Effector memory CD4-positive, alpha-beta T cell (primary cell): ENCODE data around the gene ISOC1.

ENCODE experiments used
- DNase-seq, 3 donors: peaks; one replicate each; pipeline ENCODE4 v3.0.0-alpha.2; 2020
- H3K27ac ChIP-seq: 2 replicates; pipeline ENCODE4 v1.7.0; 2013; ENCODE audit warnings: mild to moderate bottlenecking, low read length, moderate library complexity; ENCODE audit not compliant: insufficient read depth, poor library complexity, severe bottlenecking
- H3K27me3 ChIP-seq: replicated peaks from 2 replicates; pipeline ENCODE4 v1.7.0; 2013; ENCODE audit warnings: mild to moderate bottlenecking, low read length; ENCODE audit not compliant: insufficient read depth, control insufficient read depth, poor library complexity, severe bottlenecking
- H3K36me3 ChIP-seq: 2 replicates; pipeline ENCODE4 v1.7.0; 2013; ENCODE audit warnings: mild to moderate bottlenecking, low read length, moderate library complexity; ENCODE audit not compliant: control insufficient read depth, insufficient read depth
- H3K4me1 ChIP-seq: 2 replicates; pipeline ENCODE4 v1.7.0; 2013; ENCODE audit warnings: low read length, mild to moderate bottlenecking; ENCODE audit not compliant: control insufficient read depth, insufficient read depth, poor library complexity, severe bottlenecking
- H3K4me3 ChIP-seq: 2 replicates; pipeline ENCODE4 v1.7.0; 2013; ENCODE audit warnings: low read length, low read depth, mild to moderate bottlenecking; ENCODE audit not compliant: insufficient read depth, poor library complexity, severe bottlenecking
- H3K9me3 ChIP-seq: 2 replicates; pipeline ENCODE4 v1.7.0; 2013; ENCODE audit warnings: mild to moderate bottlenecking, low read length, moderate library complexity; ENCODE audit not compliant: control insufficient read depth

Gene ISOC1

DNA sequence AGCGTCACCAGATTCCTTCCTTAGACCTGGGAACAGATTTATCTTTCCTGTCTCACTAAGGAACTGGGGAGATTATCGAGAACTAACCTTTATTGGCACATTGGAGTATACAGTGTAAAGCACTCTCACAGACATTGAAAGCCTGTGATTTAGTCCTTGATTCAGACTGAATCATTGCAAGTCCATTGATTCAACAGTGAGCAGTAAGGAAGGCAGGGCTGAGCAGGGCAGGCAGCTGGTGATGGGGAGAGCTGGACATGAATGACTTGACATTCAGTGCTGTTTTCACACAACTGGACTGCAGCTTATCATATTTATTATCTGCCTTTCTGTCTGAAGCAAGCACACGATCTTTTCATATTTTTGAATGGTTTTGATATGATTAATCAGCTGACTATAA, 16.2 kb downstream of the ISOC1 start:
- no peak for DNase-seq
- Histone ChIP-seq H3K4me3 (no peak overlapping the region), H3K4me1 (no peaks in the 10 kb centered on the region), H3K27ac (no peak overlapping the region), H3K36me3 (peaks cover 6% of the 10 kb centered on the region), H3K9me3 (no peaks in the 10 kb centered on the region), H3K27me3 (no peaks in the 10 kb centered on the region)

DNA sequence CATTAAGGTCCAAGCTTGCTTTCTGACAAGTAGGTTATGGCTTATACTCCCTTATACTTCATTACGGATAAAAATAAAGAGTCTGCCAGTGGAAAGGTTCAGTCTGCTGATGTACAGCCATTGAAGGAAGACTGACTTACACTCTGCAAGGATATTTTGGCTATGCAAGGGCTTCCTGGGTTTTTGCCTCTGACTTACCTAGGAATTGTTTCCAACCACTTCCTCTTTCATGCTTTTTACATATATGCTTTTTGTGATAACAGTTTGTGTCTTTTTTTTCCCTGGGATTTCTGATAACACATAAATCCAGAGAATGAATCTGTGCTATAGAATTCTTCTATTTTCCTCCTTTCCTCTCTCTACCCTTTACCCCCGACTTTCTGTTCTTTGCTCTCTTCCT, 16.8 kb downstream of the ISOC1 start:
- DNase-seq = no peak
- no peaks in the 10 kb centered on the region for H3K27me3 ChIP-seq
- no peak overlapping the region for H3K4me3 ChIP-seq
- H3K4me1 ChIP-seq = no peaks in the 10 kb centered on the region
- H3K27ac ChIP-seq = no peak overlapping the region
- H3K36me3 ChIP-seq = peaks cover 6% of the 10 kb centered on the region
- no peaks in the 10 kb centered on the region for H3K9me3 ChIP-seq

DNA sequence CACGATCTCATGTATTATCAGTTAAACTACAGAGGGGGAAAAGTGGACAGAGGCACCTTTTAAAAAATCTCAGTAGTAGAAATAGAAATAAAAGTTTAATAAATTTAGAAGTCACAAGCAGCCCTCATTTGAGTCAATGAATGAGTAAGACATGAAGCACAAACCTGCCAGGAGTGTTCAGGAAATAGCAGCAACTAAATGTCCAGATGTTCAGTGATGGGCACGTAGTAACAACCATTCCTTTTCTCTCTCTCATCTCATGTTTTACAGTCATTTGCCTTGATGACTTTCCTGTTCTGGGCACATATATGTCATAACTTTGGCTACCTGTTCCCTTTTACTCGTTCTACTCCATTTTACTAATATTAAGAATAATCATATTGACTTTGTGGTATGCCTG, 17.7 kb downstream of the ISOC1 start:
- no peak overlapping the region for H3K27ac ChIP-seq
- H3K9me3 ChIP-seq = no peaks in the 10 kb centered on the region

DNA sequence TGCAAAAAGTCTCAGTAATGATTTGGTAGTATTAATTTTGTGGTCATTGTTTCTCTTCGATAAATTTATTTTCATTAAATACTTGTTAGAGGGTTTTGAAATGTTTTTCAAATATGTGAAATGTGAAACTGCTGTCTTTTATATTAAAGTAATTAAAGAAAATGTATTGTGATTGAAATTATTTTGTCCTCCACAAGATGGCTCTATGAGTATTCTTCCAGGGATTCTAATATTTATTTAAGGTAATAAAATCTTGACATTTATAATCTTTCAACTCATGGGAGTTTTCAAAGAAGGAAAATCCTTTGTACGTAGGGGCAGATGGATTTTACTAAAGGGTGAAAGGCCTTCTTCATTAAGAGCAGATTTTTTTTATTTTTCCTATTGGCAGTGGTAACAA, 19.3 kb downstream of the ISOC1 start:
- Histone ChIP-seq H3K27ac (no peak overlapping the region), H3K4me1 (no peaks in the 10 kb centered on the region), H3K36me3 (no peaks in the 10 kb centered on the region), H3K4me3 (no peak overlapping the region), H3K9me3 (no peaks in the 10 kb centered on the region), H3K27me3 (no peaks in the 10 kb centered on the region)
- DNase-seq = no peak

More for the DNA sequence above, 17.7 kb downstream of the ISOC1 start:
- H3K27me3 ChIP-seq = no peaks in the 10 kb centered on the region
- H3K36me3 ChIP-seq = no peaks in the 10 kb centered on the region
- no peak overlapping the region for H3K4me3 ChIP-seq
- no peaks in the 10 kb centered on the region for H3K4me1 ChIP-seq
- DNase-seq = no peak

DNA sequence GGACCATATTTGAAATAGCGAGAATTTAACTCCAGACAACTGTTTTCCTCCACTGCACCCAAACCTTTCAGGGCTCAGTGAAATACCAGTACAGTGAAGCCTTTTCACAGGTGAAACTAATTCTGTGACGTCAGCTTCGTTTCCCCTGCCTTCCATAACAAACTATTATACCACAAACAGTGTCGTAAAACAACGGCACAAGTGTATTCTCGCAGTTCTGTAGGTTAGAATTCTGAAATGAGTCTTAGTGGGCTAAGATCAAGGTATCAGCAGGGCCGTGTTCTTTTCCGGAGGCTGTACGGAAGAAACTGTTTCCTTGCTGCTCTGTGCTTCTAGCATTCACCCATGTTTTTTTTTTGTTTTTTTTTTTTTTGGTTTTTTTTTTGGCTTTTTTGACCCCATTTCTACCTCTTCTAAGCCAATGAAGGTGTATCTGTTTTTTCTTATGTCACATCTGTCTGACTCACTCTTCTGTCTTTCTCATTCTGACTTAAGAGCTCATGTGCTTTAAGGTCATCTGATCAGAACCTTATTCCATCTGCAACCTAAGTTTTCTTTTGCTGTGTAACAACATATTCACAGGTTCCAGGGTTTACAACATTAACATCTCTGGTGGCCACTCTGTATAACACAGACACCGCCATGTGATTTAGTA, 20.1 kb downstream of the ISOC1 start:
- no peak overlapping the region for H3K27ac ChIP-seq
- H3K4me3 ChIP-seq = no peak overlapping the region
- DNase-seq = no peak

DNA sequence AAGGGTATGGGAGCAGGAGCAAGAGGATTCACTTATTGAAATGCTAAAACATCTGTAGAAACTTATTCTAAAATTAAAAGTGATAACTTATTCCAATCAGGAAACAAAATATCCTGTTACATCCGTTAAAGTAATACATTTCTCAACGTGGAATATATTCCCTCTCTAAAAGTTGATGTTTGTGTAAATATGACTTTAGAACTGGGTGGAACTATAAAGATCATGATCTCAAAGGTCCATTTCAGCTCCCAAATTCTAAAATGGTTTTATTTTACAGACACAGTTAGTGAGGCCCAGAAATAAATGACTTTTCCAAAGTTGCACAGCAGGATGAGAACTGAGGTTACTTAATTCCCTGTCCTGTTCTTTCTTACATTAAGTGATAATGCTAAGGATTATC, 21.1 kb downstream of the ISOC1 start:
- Histone ChIP-seq H3K36me3 (no peaks in the 10 kb centered on the region), H3K9me3 (no peaks in the 10 kb centered on the region), H3K27me3 (no peaks in the 10 kb centered on the region), H3K4me3 (no peak overlapping the region), H3K4me1 (no peaks in the 10 kb centered on the region), H3K27ac (no peak overlapping the region)
- DNase-seq = no peak

More for the DNA sequence above, 20.1 kb downstream of the ISOC1 start:
- Histone ChIP-seq H3K4me1 (no peaks in the 10 kb centered on the region), H3K9me3 (no peaks in the 10 kb centered on the region), H3K36me3 (no peaks in the 10 kb centered on the region), H3K27me3 (no peaks in the 10 kb centered on the region)

- no peak overlapping the region for H3K4me3 ChIP-seq
- no peaks in the 10 kb centered on the region for H3K27me3 ChIP-seq
- no peaks in the 10 kb centered on the region for H3K4me1 ChIP-seq
- no peaks in the 10 kb centered on the region for H3K9me3 ChIP-seq
- DNase-seq = no peak
- H3K36me3 ChIP-seq = no peaks in the 10 kb centered on the region
- no peak overlapping the region for H3K27ac ChIP-seq
Observed at GRCh38 chr5:129116797-129117196, 22.2 kb downstream of the ISOC1 start.

GRCh38 chr5:129118405-129118804, 23.9 kb downstream of the ISOC1 start:
- Histone ChIP-seq H3K4me3 (no peak overlapping the region), H3K36me3 (no peaks in the 10 kb centered on the region), H3K27me3 (no peaks in the 10 kb centered on the region), H3K27ac (no peak overlapping the region), H3K4me1 (no peaks in the 10 kb centered on the region), H3K9me3 (no peaks in the 10 kb centered on the region)
- DNase-seq = no peak

DNA sequence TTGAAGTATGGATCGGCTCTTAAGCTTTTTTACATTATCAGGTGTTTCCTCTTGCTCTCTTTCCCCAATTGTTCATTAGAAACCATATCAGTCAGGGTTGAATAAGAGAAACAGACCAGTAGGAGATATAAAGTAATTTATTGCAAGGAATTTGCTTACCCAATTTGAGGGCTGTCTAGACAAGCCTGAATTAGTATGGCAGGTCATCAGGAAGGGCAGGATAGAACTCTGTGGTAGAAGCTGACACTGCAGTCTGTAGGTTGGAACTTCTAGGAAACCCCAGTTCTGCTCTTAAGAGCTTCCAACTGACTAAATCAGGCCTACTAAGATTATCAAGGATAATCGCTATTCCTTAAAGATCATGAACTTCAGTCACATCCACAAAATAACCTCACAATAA, 24.3 kb downstream of the ISOC1 start:
- Histone ChIP-seq H3K9me3 (no peaks in the 10 kb centered on the region), H3K4me3 (no peak overlapping the region), H3K36me3 (no peaks in the 10 kb centered on the region), H3K27ac (no peak overlapping the region), H3K27me3 (no peaks in the 10 kb centered on the region), H3K4me1 (no peaks in the 10 kb centered on the region)
- DNase-seq = no peak

DNA sequence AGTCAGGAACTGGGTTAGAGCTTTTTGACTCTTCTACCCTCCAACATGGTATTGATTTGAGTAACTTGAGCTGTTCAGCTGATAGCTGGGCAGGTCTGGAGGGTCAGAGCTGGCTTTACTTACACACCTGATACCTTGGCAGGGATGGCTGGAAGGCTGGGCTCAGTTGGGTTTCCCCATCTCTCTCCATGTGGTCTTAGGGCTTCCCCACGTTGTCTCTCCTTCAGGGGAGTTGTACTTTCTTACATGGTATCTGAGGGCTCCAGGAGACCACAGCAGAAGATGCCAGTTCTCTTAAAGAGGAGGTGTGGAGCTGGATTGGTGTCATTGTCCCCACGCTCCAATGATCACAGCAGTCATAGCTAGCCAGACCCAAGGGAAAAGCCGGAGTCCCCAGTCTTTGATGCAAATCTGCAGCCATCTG, 25.6 kb downstream of the ISOC1 start:
- no peak for DNase-seq
- no peak overlapping the region for H3K4me3 ChIP-seq
- H3K4me1 ChIP-seq = no peaks in the 10 kb centered on the region
- H3K27ac ChIP-seq = no peak overlapping the region
- H3K27me3 ChIP-seq = no peaks in the 10 kb centered on the region
- no peaks in the 10 kb centered on the region for H3K36me3 ChIP-seq
- no peaks in the 10 kb centered on the region for H3K9me3 ChIP-seq
